Activated CD4-positive, alpha-beta T cell treated with anti-CD3 and anti-CD28 coated beads, Interleukin-2, amount 50 U/mL, for 4 hours (primary cell): ENCODE measurements around the gene FHIT.

Experiments used
- DNase-seq, 2 experiments: peaks; one replicate each; pipeline ENCODE4 v3.0.0-alpha.2; 2020

The FHIT gene

GRCh38 chr3:60304112-60304511 lies 947.1 kb downstream of the FHIT start:
- no peak for DNase-seq

DNA sequence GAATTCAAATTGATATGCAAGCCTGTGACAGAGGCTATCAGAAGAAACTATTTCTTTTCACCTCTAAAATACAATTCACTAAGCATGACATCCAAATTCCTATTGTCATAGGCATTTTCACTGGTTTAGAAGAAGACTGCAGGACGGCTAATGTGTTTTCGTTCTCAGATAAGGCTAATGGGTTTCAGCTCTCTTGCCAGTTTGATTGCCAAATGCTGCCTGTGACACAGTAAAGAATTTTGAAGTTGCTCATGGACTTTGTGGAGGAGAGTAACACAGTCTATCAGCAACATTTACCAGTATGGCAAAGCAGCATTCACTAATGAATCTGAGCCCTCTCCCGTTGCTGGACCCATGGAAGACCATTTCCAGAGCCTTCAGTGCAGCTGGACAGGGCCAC lies 948.1 kb downstream of the FHIT start:
- no peak for DNase-seq

DNA sequence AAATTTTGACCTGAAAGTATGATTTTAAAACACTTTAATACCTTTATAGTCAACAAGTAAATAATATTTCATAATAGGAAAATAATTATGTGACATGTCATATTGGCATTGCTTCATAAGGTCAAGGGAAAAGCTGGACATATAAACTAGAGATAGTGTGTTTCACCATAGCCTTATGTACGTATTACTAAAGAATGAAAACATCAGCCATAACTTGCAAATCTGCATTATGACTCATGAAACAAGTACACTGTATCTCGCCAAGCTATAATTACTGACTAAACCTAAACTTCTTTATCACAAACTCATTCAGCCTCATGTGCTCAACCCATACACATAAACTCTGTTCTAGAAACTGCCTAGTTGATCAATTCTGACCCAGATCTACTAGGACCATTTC lies 950.1 kb downstream of the FHIT start:
- DNase-seq: no peak

DNA sequence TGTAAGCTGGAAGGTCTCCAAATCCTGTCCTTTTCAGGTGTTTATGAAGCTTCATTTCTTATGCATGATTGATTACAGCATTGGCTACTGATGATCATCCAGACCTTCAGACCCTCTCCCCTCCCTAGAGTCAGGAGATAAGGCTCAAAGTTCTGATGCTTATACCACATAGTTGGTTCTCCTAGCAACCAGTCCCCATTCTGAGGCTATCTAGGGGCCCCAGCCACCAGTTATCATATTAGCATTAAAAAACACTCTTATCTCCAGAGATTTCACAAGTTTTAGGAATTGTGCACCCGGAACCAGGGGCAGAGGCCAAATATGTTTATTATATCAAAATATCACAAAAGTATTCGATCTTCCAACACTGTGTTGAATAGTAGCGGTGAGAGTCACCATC lies 953.1 kb downstream of the FHIT start:
- DNase-seq: no peak

DNA sequence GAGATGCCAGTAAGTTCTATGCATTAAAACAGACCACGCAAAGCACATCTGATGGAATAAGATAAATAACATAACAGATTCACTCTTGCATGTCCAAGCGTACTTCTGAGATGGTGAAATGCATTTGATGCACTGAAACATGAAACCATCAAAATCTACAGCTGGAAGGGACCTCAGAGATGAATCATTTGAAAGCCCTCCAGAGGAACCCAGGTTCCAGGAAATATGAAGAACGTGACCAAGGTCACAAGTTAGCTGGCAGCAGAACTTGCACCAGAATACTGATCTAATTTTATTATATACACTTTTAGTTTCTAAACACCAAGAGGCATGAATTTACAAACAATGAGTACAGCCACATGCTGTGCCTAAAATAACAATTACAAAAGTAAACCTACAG lies 957.1 kb downstream of the FHIT start:
- no peak for DNase-seq

GRCh38 chr3:60291115-60291514 lies 960.1 kb downstream of the FHIT start:
- DNase-seq: no peak

DNA sequence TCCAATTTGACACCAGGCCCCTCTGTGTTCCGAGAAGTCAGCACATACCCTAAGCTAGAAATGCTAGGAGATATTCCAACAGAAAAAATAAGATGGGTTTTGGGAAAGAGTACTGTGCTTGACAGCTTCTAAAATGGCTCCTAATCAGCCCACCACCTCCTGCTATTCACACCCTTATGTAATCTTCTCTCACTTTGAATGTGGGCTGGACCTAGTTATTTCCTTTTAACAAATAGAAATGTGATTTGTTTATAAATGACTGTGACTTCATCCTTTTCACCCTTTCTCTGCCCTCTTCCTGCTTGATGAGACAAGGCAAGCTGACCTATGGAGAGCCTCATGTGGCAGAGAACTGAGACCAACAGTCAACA lies 961.1 kb downstream of the FHIT start:
- DNase-seq: no peak

- DNase-seq: no peak
Observed at GRCh38 chr3:60289341-60290121, 961.7 kb downstream of the FHIT start.

DNA sequence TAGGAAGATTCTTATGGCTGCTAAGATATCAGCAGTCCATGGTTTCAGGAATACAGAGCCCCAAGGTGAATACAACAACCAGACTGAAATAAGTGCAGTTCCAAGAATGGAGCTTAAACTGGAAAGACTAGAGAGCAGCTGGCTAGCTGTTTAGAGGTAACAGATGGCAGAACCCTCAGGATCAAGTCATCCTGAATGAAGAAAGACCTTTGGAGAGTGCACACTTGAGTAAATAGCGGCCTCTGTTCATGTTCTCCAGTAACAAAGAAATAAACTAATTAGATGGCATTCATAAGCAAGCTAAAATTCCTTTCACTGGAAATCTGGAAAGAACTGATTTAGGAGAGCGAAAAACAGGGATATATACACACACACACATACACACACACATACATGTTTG lies 968.4 kb downstream of the FHIT start:
- no peak for DNase-seq

- DNase-seq: no peak
Observed at GRCh38 chr3:60281970-60282369, 969.3 kb downstream of the FHIT start.

DNA sequence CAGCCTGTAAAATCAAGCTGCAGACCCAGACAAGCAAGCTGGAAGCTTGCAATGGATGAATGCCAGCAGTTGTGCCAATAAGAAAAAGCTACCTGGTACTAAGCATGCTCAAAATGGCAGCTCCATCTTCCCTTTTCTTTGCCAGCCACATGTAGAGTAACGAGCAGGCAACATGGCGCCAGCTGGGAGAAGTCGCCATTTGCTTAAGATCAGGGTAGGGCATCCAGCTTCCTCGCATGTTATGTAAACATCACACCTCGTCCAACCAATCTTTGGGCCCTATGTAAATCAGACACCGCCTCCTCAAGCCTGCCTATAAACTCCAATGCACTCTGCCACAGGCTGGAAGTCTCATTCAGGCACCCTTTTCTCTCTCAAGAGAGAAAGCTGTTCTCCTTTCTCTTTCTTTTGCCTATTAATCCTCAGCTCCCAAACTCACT lies 973.9 kb downstream of the FHIT start:
- no peak for DNase-seq

- DNase-seq: no peak
Observed at GRCh38 chr3:60276615-60277014, 974.6 kb downstream of the FHIT start.

DNA sequence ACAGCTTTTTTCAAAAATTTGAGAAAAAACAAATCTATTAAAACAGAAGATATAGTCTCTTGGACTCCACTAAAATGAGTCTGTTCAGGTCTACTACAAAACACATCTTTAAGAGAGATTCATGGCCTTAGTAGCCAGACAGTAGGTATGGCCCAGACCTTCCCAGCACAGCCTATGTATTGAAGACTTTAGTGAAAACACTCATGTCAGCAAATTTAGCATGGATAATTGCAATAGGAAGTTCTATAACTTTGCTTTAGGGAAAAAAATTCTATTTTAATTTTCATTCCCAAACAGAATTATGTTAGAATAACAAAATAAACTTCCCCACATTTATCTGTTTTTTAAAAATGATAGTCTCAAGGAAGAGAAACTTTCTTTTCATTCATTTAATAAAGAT lies 976.6 kb downstream of the FHIT start:
- DNase-seq: no peak

DNA sequence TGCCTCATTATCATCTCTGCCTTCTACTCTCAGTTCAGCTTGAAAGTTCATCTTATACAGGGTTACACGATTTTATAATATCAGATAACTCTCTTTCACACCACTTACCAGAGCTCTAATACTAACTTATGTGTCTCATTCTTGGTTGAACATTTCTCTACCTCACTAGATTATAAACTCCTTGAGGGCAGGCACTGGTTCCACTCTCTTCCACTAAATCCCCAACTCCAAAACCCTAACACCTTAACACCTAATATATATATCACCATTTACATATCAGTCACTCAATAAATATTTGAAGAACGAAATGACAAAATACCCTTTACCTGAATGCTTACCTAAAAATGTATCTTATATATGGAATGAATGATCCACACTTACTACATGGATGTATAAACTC lies 977.2 kb downstream of the FHIT start:
- DNase-seq: no peak

- no peak for DNase-seq
Observed at GRCh38 chr3:60269829-60270266, 981.4 kb downstream of the FHIT start.

GRCh38 chr3:60269377-60269776 lies 981.9 kb downstream of the FHIT start:
- DNase-seq: no peak

DNA sequence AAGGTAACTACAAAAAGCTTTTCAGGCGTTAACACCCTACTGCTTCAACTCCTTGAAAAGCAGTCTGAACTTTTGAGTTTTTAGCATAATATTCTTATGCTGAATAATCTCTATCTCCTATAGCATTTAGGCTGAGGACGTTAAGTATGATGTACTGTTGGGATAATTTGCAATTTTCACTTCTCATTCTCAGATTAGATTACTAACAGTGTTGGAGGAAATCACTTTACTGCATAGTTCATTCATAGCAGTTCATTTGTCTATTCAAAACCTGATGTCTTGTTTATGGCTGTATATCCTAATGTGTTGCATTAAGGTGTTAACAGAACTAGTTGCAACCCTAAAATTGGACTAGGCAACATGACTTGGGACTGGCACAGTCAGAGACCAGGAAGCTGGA lies 983.1 kb downstream of the FHIT start:
- DNase-seq: no peak

- no peak for DNase-seq
Observed at GRCh38 chr3:60266444-60266843, 984.8 kb downstream of the FHIT start.

GRCh38 chr3:60263191-60263590 lies 988.1 kb downstream of the FHIT start:
- DNase-seq: no peak

DNA sequence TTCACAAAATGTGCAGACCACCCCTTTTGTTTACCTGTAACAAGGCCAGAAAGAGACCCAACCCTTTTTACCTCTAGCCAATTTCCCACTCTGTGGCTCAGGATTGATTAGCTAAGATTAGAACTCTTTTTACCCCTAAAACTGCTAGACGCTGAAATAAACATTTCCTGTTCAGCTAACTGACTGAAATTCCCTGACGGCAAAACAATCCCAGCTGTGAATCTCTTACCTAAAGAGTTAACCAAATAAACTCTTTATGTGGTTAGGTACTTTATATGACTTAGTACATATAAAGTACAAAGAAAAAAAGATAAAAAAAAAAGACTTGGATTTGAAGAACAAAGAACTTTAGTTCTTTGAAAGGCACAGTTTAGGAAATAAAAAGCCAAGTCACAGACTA lies 988.7 kb downstream of the FHIT start:
- DNase-seq: no peak

DNA sequence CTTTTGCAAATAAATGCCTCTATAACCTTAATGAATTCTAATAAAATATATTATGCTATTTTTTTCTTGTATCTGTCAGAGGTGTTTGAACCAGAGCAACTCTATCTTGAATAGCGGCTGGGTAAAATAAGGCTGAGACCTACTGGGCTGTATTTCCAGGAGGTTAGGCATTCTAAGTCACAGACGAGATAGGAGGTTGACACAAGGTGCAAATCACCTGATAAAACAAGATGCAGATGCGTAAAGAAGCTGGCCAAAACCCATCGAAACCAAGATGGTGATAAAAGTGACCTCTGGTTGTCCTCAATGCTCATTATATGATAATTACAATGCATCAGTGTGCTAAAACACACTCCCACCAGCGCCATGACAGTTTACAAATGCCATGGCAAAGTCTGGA lies 990.7 kb downstream of the FHIT start:
- no peak for DNase-seq

DNA sequence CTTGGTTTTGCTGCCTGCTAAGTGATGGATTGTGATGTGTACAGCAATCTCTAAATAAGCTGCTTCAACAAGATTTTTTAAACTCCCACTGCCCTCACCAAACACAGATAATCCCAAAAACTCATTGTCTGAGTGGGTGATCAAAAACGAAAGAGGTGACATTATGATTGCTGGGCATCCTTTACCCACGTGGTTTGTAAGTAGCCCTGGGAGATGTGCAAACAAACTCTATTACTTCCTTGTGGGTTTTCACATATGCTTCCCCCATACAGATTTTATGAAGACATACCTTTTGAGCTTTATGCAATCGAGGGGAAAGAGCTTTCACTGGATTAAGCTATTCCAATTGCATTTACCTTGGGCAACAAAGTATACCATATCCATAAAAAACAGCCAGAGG lies 1000.4 kb downstream of the FHIT start:
- DNase-seq: no peak

DNA sequence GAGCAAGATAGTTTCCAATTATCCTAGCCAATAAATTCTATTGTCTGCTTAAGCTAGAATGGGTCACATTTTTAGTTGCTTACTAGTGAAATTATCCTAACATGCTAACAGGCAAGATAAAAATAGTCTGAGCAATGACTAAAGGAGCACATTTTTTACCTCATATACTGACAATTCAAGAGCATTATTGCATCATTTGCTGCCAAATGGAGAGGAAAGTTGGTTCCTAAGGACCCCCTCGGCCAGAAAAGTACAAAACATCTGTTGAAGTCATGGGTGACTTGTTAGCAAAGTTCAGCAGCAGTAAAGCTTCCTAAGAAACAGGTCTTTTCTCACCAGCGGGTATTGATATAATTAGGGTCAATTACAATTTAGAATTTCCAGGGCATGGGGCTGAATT lies 1001.0 kb downstream of the FHIT start:
- no peak for DNase-seq

- no peak for DNase-seq
Observed at GRCh38 chr3:60246361-60246760, 1004.9 kb downstream of the FHIT start.

- no peak for DNase-seq
Observed at GRCh38 chr3:60243456-60243855, 1007.8 kb downstream of the FHIT start.
